ENCODE measurements around the gene ATXN1. TPM values are rescaled to one million over a fixed set of nuclear protein-coding genes. Genes with fewer than 3 reads are reported as not detected.

The ATXN1 gene
- total RNA-seq, 1 donor from 2014 or later, result 60.0 TPM

DNA sequence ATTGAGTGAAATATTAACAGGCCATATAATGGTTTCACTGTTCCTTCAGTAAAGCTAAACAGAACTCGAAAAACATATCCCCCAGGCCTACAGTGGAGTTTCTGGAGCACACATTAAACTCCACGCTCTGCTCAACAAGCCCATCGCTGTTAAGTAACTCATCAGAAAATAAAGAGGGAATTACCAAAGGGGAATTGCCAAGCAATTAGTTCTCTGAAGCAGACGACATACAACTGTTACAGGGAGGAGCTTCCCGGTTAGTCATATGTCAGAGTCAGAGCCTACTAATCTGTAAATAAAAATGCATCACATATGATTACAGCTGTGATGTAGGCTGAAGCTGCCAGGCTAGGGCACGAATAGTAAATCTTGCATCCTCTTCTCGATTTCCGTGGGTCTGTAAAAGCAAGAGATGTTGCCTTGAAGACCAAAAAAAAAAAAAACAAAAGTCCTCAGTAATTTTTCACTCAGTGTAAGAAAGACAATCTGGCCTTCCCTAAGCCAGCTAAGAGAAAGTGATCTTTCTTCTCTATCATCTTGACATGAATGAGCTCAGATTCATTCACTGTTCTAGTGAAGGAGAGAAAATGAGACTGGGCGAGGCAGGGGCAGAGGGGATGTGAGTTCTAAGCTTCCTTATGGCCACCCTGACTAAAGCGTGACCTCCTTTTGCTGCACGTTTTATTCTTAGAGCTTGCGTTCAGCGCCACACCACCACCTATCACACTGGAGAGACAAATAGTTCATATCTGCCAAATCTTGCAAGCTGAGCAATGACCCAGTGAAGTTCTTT, 13.8 kb downstream of the ATXN1 start:
- DNase-seq (ENCODE audit: low read depth), result no peak

DNA sequence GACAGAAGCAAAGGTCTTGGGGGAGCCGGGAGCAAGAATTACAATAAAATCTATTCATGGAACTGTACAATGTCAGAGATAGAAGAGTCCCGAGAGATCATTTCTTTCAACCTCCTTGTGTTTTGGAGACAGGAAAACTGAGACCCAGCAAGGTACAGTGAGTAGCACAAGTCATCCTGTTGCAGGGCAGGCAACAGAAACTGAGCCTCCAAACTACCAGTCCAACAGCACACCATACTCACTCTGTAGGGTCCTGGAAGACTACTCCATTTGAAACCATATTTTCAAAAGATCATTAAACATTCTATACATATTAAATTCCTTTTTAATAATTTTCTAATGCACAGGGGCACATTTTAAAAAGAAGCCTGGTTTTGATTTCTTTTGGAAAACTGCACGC, 14.4 kb downstream of the ATXN1 start:
- DNase-seq (ENCODE audit: low read depth), result no peak

DNA sequence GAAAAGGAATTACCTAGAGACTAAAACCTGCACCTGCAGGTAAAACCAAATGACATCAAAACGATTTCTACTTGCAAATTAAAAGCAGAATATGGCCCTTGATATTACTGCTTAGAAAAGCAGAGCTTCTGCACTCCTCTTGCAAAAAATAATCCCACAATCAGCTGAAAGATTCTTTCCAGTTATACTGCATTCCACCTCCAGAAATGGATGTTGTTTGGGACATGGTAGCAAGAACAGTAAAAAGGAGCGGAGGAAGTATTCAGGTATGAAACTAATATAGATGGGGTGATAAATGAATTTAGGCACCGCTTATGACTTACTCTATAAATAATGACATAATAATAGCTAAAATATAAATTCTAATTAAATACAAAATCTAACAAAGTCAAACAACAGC, 14.9 kb downstream of the ATXN1 start:
- DNase-seq (ENCODE audit: low read depth), result no peak

DNA sequence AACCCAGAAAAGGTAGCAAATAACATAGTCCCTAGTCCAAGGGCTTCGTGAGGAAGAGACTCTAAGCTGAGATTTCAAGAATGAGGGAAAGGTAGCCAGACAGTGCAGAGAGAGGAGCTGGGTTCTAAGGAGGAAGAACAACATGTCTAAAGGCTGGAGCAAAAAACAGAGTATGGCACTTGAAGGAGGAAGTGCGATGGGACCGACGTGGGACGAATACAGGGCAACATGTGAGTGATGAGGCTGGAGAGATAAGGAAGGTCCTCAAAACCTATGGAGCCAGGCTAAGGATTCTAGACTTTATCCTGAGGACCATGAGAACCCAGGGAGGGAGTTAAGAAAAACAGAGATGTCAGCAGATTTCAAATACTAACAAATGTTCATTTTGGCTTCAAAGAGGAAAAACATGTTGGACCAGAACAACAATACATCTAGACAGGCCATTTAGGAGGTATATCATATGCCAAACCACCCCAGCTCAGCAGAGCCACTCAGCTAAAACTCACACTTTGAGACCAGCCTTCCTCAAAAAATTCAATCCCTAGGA, 17.5 kb downstream of the ATXN1 start:
- DNase-seq (ENCODE audit: low read depth), result no peak

DNA sequence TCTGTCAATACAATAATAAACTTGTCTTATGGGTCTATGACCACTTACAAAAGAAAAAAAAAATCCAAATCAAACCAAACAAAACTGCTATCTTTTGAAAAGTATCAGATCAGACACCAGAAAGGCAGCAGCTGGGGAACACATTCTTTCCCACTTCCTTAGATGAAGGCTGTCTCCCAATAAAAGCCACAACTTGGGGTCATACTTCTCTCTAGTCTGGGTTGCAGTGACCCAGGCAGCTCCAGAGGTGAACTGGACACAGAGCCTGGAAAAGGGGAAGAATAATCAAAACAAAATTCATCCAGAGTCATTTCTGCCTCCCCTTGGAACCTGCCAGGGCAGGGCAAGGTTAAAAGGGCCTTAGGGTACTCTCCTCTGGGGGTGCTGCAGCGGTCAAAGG, 19.1 kb downstream of the ATXN1 start:
- DNase-seq (ENCODE audit: low read depth), result peak; percentile 54

DNA sequence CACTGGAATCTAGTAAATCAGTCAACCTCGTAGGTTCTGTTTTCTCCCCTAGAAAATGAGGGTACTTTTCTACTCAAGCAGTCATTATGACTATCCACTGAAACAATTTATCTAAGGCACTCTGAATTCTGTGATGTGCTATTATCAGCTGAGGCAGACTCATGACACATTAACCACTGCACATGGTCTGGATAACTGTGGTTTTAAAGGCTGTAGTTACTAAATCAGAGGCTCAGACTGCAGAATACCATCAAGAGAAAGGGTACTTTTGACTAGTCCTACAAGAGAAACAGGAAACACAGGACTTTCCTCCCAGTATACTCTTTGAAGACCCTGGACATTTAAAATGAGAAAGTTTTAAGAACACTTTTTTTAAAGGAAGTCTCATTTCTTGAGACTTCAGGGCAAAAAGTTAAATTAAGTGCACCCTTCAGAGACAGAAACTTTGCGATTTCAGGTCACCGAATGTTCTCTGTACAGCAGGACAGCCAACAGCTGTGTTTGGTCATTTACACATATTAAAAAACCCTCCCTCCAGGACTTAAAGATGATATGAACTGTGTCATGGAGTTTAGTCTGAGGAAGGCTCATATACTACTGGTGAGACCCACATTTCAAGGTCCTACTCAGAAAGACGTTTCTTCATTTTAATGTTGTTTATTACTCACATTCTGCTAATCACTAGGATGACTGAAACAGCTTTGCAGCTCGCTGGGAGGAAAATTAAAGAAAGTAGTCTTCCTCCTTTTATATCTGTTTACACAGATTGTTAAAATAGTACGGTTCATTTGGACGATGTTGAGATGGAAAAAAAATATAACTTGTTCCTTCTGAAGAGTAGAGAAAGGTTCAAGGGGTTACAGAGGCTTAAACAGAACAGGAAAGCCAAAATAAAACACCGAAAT, 19.9 kb downstream of the ATXN1 start:
- DNase-seq (ENCODE audit: low read depth), result peak; percentile 96

DNA sequence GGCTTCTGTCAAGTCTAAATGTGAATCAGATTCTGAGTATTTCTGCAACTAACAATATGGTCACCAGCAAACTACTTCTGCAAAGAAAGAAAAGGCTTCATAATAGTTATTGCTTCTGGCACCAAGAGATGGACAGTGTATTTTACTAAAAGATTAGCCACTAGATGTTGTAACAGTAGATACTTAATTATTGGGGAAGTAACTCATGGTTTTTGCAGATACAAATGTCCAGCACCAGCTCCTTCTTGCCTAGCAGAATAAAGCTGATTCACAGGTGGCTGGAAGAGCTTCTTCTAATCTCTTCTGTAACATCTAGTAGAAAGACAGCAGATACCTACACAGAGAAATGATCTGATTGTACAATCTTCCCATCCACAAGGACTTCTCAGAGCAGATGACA, 21.2 kb downstream of the ATXN1 start:
- DNase-seq (ENCODE audit: low read depth), result no peak

DNA sequence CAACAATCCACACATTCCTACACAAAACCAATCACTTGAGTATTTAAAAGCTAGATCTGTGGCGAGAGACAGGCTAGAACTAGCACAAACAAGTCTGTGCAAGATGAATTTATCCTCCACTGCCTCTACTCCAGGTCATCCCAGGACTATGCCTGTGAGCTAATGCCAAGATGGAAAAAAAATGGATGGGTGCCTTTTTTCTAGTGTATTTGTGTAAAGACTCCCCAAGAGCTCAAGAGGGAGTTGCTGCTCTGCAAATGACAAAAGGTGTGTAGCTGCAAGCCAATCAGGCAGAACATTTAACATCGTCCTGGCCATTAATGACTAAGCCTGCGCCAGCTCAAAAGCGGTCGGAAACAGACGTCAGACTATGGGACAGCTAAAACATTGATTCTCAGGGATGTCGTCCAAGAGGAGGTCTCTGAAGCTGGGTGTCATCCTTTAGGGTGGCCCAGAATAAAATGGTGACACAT, 21.9 kb downstream of the ATXN1 start:
- DNase-seq (ENCODE audit: low read depth), result no peak

DNA sequence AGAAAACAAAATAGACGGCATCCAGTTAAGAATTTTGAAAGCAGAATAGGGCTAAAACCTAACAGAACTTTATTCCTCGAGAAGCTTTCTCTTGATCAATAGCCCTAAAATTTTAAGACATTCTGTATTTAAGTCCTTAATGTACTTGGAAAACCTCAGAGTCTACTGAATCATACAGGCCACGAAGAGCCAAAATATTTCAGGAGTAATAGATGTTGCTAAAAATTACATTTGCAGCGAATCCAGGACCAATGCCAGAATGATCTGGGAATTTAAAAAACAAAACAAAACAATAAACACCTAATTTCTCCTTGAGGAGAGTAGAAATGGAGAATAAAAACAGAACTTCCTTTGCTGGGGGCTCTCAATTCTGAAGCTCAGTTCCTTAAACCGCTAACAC, 23.3 kb downstream of the ATXN1 start:
- no peak for DNase-seq (ENCODE audit: low read depth)

DNA sequence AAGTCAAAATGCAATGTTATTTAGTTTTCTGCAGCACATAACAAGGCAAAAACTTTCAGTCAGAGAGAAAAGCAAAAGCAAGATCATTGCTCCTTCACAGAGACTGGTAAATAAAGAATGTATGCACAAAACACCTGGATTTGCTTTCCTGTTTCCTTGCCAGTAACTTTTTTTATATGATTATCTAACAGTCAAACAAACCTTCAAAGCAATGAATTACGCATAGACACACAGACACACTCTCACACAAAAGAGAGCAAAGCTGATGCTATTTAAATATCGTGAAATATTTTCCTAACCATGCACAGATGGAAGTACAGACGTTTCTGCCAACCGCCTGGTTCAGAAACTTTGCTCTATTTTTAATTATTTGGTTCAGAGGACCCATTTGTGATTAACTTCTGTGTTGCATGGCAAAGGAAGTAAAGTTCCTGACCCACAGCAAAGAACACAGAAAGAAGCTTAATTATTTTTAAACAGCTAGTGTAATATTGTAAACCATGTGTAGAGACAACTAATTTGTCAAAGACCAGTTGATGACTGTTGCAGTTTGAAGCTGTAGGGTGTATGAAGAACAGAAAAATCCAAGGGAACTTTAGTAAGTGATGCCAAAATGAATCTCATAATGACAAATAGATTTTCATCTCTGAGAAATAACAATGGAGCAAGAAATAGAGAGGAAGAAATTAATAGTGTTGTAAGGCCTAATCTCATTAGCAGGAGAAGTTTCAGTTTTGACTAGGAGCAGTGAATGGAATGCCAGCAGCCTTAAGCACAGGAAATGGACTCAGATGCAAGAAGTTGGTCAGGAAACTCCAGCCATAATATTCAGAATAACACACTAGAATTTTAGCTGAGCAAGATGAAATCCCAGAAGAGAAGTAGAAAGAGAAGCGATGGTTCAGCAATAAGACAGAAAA, 24.1 kb downstream of the ATXN1 start:
- no peak for DNase-seq (ENCODE audit: low read depth)

DNA sequence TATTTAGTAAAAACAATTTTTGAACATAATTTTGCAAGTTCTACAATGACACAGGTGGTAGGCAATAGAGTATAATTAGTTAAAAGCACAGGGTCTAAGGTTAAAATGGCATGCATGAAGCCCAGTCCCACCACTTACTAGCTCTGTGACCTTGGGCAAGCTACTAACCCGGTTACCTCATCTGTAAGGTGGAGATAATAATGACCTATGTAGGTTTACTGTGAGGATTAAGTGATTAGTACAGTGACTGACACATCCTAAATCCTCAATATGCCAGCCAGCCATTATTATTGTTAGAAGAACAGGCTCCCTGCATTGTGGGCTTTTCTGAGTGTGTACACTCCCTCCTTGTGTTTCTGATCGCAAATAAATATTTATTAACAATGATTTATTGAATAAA, 26.2 kb downstream of the ATXN1 start:
- DNase-seq (ENCODE audit: low read depth), result no peak

DNA sequence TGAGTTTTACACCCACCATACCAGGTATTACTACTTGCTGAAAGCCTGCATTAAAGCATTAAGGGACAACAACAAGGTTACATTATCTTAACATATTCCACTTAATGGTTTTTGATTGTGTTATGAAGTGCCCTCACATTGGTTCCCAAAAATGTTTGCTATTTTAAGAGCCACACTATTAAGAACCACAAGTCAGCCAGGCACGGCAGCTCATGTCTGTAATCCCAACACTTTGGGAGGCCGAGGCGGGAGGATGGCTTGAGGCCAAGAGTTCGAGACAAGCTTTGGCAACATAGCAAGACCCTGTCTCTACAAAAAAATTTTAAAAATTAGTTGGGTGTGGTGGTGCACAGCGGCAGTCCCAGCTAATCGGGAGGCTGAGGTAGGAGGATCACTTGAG, 28.2 kb downstream of the ATXN1 start:
- no peak for DNase-seq (ENCODE audit: low read depth)

DNA sequence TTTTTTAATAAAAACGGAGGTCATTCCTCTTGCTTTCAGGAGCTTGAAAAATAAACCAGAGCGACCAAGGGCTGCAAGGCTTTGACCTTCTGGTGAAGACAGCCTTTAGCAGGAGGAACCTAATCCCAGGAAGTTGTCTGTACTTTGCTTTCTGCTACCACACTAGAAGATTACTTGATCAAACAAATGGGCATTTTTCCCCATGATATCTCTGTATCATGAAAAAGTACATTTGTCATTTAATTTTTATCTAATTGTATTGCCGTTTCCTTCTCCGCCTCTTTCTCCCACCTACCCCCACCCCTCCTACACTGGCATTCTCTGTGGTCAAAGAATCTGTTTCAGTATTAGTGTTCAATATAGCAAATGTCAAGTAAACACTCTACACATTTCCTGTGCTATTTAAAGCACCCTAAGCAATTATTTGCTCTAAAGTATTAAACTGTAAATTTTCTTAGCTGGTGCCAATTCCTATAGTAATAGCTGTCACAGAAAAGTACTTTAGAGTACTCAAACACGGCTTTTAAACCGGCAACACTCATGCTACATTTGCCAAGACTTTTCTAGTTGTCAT, 29.7 kb downstream of the ATXN1 start:
- no peak for DNase-seq (ENCODE audit: low read depth)

DNA sequence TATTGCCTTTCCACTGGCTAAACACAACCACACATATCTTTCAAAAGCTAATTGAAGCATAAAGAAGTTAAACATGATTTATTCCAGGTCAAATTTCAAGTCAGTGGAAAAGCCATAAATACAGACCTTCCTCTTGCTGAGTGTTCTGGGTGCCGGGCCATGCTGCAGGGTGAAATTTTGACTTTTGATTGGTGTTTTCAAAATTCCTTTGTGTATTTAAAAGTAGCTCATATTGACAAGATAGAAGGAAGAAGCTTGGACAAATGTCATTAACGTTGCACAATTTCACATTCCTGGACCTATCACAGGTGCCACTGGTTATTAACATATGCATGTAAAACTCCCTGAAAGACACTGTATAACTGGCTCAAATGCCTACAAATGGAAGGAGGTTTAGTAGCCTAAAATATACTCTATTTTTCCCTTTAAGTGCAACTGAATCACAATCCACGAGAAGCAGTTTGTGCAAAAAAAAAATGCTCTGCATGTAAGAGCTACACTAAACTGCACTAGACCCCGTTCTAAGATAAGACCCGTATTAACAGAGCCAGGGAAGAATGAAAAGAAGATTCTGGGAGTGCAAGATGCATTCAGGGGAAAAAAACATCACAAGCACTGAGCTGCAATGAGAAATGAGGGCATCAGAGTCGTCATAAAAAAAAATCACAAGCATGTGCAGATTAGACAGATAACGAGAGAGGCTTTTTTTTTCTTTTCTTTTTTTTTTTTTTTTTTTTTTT, 30.4 kb downstream of the ATXN1 start:
- DNase-seq (ENCODE audit: low read depth), result no peak

DNA sequence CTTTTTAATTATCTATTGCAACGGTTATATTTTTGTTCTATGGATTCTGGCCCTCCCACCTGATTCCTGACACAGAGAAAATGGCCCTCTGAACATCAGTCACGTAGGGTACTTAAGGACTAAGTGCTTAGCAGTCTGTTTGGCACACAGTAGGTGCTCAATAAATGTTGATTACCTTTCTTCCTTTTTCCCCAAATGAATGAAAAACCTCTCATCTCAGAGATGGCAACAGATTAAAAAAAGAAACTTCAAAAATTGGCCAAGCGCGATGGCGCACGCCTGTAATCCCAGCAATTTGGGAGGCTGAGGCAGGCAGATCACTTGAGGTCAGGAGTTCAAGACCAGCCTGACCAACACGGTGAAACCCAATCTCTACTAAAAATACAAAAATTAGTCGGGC, 31.5 kb downstream of the ATXN1 start:
- DNase-seq (ENCODE audit: low read depth), result no peak

DNA sequence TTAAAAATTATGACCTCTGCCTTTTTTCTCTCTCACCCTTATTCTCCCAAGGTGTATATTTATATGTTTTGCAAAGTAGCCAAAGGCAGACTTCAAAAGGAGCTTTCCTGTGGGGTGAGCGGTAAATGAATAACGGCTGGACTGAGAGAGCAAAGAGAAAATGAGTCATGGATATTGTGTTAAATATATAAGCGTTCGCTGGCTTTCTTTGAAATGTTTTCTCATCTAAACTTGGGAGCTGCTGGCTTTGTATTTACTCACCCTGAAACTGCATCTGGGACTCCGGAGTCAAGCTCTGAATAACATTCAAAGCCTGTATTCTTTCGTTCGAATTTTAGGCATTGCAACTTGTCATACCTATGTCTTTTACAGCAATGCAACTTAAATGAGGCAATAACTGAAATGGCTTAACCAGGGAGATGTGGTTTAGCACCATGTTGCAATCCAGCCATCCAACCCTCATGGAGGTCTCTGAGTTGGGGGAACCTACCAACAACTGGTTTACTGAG, 32.0 kb downstream of the ATXN1 start:
- no peak for DNase-seq (ENCODE audit: low read depth)

DNA sequence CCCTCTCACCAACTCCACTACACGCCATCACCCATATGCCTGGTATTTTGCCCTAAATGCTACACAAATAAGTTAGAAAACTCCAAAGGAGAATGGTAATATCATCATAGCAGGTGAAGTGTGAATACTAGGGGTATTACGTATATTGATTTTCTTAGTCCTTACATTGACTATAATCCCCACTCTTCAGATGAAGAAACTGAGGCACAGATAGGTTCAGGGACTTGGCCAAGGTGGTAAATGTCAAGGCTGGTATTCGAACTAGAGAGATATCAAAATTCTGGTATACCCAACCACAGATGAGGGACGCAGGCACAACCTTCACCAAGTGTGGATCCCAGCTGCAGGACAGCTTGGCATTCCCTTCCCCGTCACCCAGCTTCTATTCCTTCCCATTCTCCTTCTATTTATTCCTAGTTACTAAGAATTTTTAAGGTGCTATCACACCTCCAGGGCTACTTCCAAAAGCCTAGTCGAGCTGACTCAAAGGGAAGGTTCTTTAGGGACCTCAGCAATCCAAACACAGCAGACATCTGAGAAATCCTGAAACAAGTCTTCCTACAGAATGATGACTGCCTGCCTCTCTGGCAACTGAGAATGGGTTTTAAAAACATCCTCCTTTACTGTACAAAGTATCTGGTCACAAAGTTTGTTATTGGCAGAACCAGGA, 32.6 kb downstream of the ATXN1 start:
- DNase-seq (ENCODE audit: low read depth), result no peak

DNA sequence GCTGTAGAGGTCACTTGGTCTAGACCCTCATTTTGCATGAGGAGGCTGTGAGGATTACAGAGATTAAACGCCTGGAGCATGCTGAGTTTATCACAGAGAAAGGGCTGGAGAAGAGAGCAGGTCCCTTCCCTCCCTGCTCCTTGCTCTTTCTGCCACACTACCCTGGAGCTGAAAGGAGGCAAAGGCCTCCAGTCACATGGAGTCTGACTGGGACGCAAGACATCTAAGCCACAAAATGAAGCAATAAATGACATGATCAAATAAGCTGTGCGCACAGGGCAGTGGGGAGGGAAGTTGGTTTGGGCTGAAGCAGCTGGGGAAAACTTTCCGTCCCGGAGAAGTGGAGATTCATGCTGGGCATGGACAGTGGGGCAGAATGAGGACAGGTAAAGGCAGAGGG, 33.3 kb downstream of the ATXN1 start:
- DNase-seq (ENCODE audit: low read depth), result no peak

Measured in myocyte (in vitro differentiated cells).